GM18526 (cell line): Measurements from ENCODE around the gene C3orf52.

ENCODE experiments used
- POLR2A ChIP-seq: IDR thresholded peaks from 3 replicates; pipeline ENCODE4 v1.6.1; 2011; ENCODE audit not compliant: insufficient read length; ENCODE audit errors: extremely low read depth

Gene C3orf52

GRCh38 chr3:112086076-112086854 is at the start of gene C3orf52:
C3orf52 (plus strand) TSS chr3:112086389; CDS start chr3:112086408, 19 bp downstream.
- TF ChIP-seq POLR2A, result no peak

GRCh38 chr3:112038863-112039262 is 47.3 kb upstream of the C3orf52 start:
- TF ChIP-seq POLR2A, result no peak

GRCh38 chr3:112041321-112041720 is 44.9 kb upstream of the C3orf52 start:
- no peak for TF ChIP-seq POLR2A

- no peak for TF ChIP-seq POLR2A
Measured at GRCh38 chr3:112042842-112043280, 43.3 kb upstream of the C3orf52 start.

GRCh38 chr3:112043621-112044201 is 42.5 kb upstream of the C3orf52 start:
- TF ChIP-seq POLR2A, result no peak

GRCh38 chr3:112046599-112046998 is 39.6 kb upstream of the C3orf52 start:
- TF ChIP-seq POLR2A, result no peak

- TF ChIP-seq POLR2A, result no peak
Measured at GRCh38 chr3:112047264-112047663, 38.9 kb upstream of the C3orf52 start.

- TF ChIP-seq POLR2A, result no peak
Measured at GRCh38 chr3:112048911-112049310, 37.3 kb upstream of the C3orf52 start.

GRCh38 chr3:112053229-112053628 is 33.0 kb upstream of the C3orf52 start:
- TF ChIP-seq POLR2A, result no peak

GRCh38 chr3:112056451-112056929 is 29.7 kb upstream of the C3orf52 start:
- TF ChIP-seq POLR2A, result no peak

GRCh38 chr3:112059497-112059896 is 26.7 kb upstream of the C3orf52 start:
- TF ChIP-seq POLR2A, result no peak

GRCh38 chr3:112061152-112061551 is 25.0 kb upstream of the C3orf52 start:
- TF ChIP-seq POLR2A, result no peak

- TF ChIP-seq POLR2A, result no peak
Measured at GRCh38 chr3:112074006-112074405, 12.2 kb upstream of the C3orf52 start.

- no peak for TF ChIP-seq POLR2A
Measured at GRCh38 chr3:112074616-112075497, 11.3 kb upstream of the C3orf52 start.
